IMR-90 (cell line): ENCODE data around the gene TSC1. TPM values are rescaled to one million over a fixed set of nuclear protein-coding genes. Genes with fewer than 3 reads are reported as not detected.

ENCODE experiments used
- ATAC-seq: fragments of 200-7000 bp; cut with Tn5 transposase; 2 replicates; pipeline ENCODE4 v1.9.1; 2020; ENCODE audit warnings: low read depth, mild to moderate bottlenecking, moderate library complexity
- BruUV-seq: library from RNA; stranded (reverse); fragments of 400-500 nt; replicated peaks from 2 replicates; lab custom pipeline; 2021; lab: Mats Ljungman, UMichigan
- CTCF ChIA-PET: fragments of 300-600 bp; formaldehyde crosslinking; extraction: SDS; loops from one replicate; lab custom pipeline; 2021; ENCODE audit warnings: antibody characterized with exemption; lab: Yijun Ruan, JAX
- POLR2A ChIA-PET: fragments of 300-600 bp; sonication (Branson Sonifier 250); formaldehyde crosslinking; loops from one replicate; lab custom pipeline; 2022; ENCODE audit warnings: antibody characterized with exemption; ENCODE audit not compliant: unreplicated experiment; lab: Charles Lee
- DNase-seq: peaks from one replicate; pipeline ENCODE4 v3.0.0; 2013
- H2AFZ ChIP-seq: replicated peaks from 2 replicates; pipeline ENCODE3; 2013; ENCODE audit warnings: low read length, mild to moderate bottlenecking; ENCODE audit not compliant: poor library complexity
- H2AK5ac ChIP-seq: 2 replicates; pipeline ENCODE4 v1.6.1; 2013; ENCODE audit warnings: low read depth, low read length, inconsistent platforms
- H2AK9ac ChIP-seq: replicated peaks from 2 replicates; pipeline ENCODE3; 2013; ENCODE audit warnings: mild to moderate bottlenecking, low read depth, low read length, moderate library complexity; ENCODE audit not compliant: poor library complexity
- H2BK120ac ChIP-seq: 2 replicates; pipeline ENCODE4 v1.6.1; 2013; ENCODE audit warnings: low read depth, low read length, inconsistent platforms
- H2BK15ac ChIP-seq: 3 replicates; pipeline ENCODE4 v1.6.1; 2013; ENCODE audit warnings: low read depth, low read length, inconsistent platforms
- H2BK20ac ChIP-seq: 2 replicates; pipeline ENCODE4 v1.6.1; 2013; ENCODE audit warnings: low read depth, mild to moderate bottlenecking, inconsistent platforms, low read length, moderate library complexity
- H2BK5ac ChIP-seq: 2 replicates; pipeline ENCODE4 v1.6.1; 2013; ENCODE audit warnings: mild to moderate bottlenecking, low read depth, low read length, inconsistent platforms; ENCODE audit not compliant: poor library complexity, severe bottlenecking
- H3K14ac ChIP-seq: replicated peaks from 2 replicates; pipeline ENCODE4 v1.6.1; 2013; ENCODE audit warnings: low read depth, low read length, inconsistent platforms
- H3K18ac ChIP-seq: 2 replicates; pipeline ENCODE4 v1.6.1; 2013; ENCODE audit warnings: low read depth, low read length, control low read depth
- H3K23ac ChIP-seq: 2 replicates; pipeline ENCODE4 v1.6.1; 2013; ENCODE audit warnings: low read depth, low read length, inconsistent platforms
- H3K27ac ChIP-seq: 2 replicates; pipeline ENCODE4 v1.5.1; 2013; ENCODE audit warnings: mild to moderate bottlenecking, control low read depth, low read length; ENCODE audit not compliant: insufficient read depth
- H3K27me3 ChIP-seq: 2 replicates; pipeline ENCODE4 v1.6.1; 2013; ENCODE audit warnings: low read length; ENCODE audit not compliant: control insufficient read depth, insufficient read depth
- H3K36me3 ChIP-seq: 2 replicates; pipeline ENCODE4 v1.6.1; 2013; ENCODE audit warnings: low read length, mixed read lengths; ENCODE audit not compliant: control insufficient read depth, insufficient read depth
- H3K4ac ChIP-seq: 2 replicates; pipeline ENCODE4 v1.6.1; 2013; ENCODE audit warnings: low read depth, low read length, inconsistent platforms
- H3K4me1 ChIP-seq: 2 replicates; pipeline ENCODE4 v1.6.1; 2013; ENCODE audit warnings: low read length, mixed read lengths; ENCODE audit not compliant: control insufficient read depth, insufficient read depth
- H3K4me2 ChIP-seq: 2 replicates; pipeline ENCODE4 v1.6.1; 2013; ENCODE audit warnings: low read depth, mild to moderate bottlenecking, control low read depth, low read length, moderate library complexity
- H3K4me3 ChIP-seq: 2 replicates; pipeline ENCODE4 v1.5.1; 2013; ENCODE audit warnings: low read depth, mild to moderate bottlenecking, control low read depth, low read length, moderate library complexity; ENCODE audit not compliant: insufficient read depth
- H3K56ac ChIP-seq: 2 replicates; pipeline ENCODE4 v1.6.1; 2013; ENCODE audit warnings: low read length, inconsistent platforms; ENCODE audit not compliant: insufficient read depth; ENCODE audit errors: extremely low read depth
- H3K79me1 ChIP-seq, 2 experiments: 2 replicates each; pipeline ENCODE4 v1.6.1; 2013; ENCODE audit warnings: low read length in 2 of 2, inconsistent platforms in 1 of 2, low read depth in 1 of 2
- H3K9ac ChIP-seq: 2 replicates; pipeline ENCODE4 v1.6.1; 2013; ENCODE audit warnings: low read depth, low read length, control low read depth
- H3K9me1 ChIP-seq: 2 replicates; pipeline ENCODE4 v1.6.1; 2013; ENCODE audit warnings: low read length, inconsistent platforms; ENCODE audit not compliant: insufficient read depth
- H3K9me3 ChIP-seq: 2 replicates; pipeline ENCODE4 v1.6.1; 2013; ENCODE audit warnings: low read length; ENCODE audit not compliant: control insufficient read depth, insufficient read depth
- H4K20me1 ChIP-seq: 2 replicates; pipeline ENCODE4 v1.6.1; 2013; ENCODE audit warnings: low read length, inconsistent platforms; ENCODE audit not compliant: insufficient read depth
- H4K5ac ChIP-seq: 2 replicates; pipeline ENCODE4 v1.6.1; 2013; ENCODE audit warnings: mild to moderate bottlenecking, low read depth, low read length, control low read depth
- H4K8ac ChIP-seq, 2 experiments: 2 replicates each; pipeline ENCODE4 v1.6.1; 2013; ENCODE audit warnings: low read depth in 2 of 2, low read length in 2 of 2, control low read depth in 1 of 2, inconsistent platforms in 1 of 2
- H4K91ac ChIP-seq: 2 replicates; pipeline ENCODE4 v1.6.1; 2013; ENCODE audit warnings: low read depth, low read length, inconsistent platforms; ENCODE audit not compliant: insufficient read depth
- BHLHE40 ChIP-seq: fragments of 150-350 bp; IDR thresholded peaks from 2 replicates; pipeline ENCODE4 v1.6.1; 2016; ENCODE audit warnings: mild to moderate bottlenecking, low read depth, low read length
- CEBPB ChIP-seq: IDR thresholded peaks from 2 replicates; pipeline ENCODE4 v1.6.1; 2012; ENCODE audit warnings: low read depth, low read length, improper control_type of control experiment
- FOS ChIP-seq: fragments of 150-350 bp; IDR thresholded peaks from 2 replicates; pipeline ENCODE4 v1.6.1; 2016; ENCODE audit warnings: low read depth, low read length
- MAFK ChIP-seq: IDR thresholded peaks from 2 replicates; pipeline ENCODE4 v1.6.1; 2012; ENCODE audit warnings: low read depth, low read length, improper control_type of control experiment
- MXI1 ChIP-seq: IDR thresholded peaks from 2 replicates; pipeline ENCODE4 v1.6.1; 2012; ENCODE audit warnings: low read depth, mild to moderate bottlenecking, low read length, moderate library complexity, borderline replicate concordance
- NFE2L2 ChIP-seq: fragments of 150-350 bp; IDR thresholded peaks from 2 replicates; pipeline ENCODE4 v1.6.1; 2016; ENCODE audit warnings: low read depth, mild to moderate bottlenecking, low read length
- POLR2A ChIP-seq: IDR thresholded peaks from 2 replicates; pipeline ENCODE4 v1.6.1; 2012; ENCODE audit warnings: mild to moderate bottlenecking, low read depth, low read length
- RAD21 ChIP-seq: IDR thresholded peaks from 2 replicates; pipeline ENCODE4 v1.6.1; 2012; ENCODE audit warnings: low read length, improper control_type of control experiment
- RCOR1 ChIP-seq: IDR thresholded peaks from 2 replicates; pipeline ENCODE4 v1.6.1; 2012; ENCODE audit warnings: mild to moderate bottlenecking, low read length, improper control_type of control experiment; ENCODE audit not compliant: insufficient replicate concordance
- RFX5 ChIP-seq: IDR thresholded peaks from 2 replicates; pipeline ENCODE4 v1.8.0; 2012; ENCODE audit warnings: low read depth, mild to moderate bottlenecking, low read length, moderate library complexity
- SMC3 ChIP-seq: fragments of 150-350 bp; IDR thresholded peaks from 2 replicates; pipeline ENCODE4 v1.6.1; 2016; ENCODE audit warnings: low read depth, mild to moderate bottlenecking, antibody characterized with exemption, low read length, moderate library complexity
- WGBS, 2 experiments: methylation state at CpG; one replicate each; pipeline versions ENCODE4 v1.1.5 to v1.1.7; 2013; ENCODE audit warnings: missing lambda C conversion rate in 2 of 2; ENCODE audit not compliant: insufficient read length in 1 of 2; ENCODE audit errors: extremely low coverage in 2 of 2; 5-methylcytosine and 5-hydroxymethylcytosine counted together
- dilution Hi-C: fragments of 300-500 bp; cut with HindIII; formaldehyde crosslinking; loops from one replicate; pipeline ENCODE4 v1.14.3; 2018; ENCODE audit warnings: low sequenced_read_pairs; ENCODE audit not compliant: unreplicated experiment
- in situ Hi-C: fragments of 300-500 bp; cut with MboI; formaldehyde crosslinking; loops from 3 replicates; pipeline ENCODE4 v1.14.3; 2019; ENCODE audit warnings: low sequenced_read_pairs, inconsistent platforms, mixed read lengths
- intact Hi-C: fragments of 100-400 bp; cut with micrococcal nuclease; formaldehyde crosslinking; loops from 2 replicates; pipeline ENCODE4 v1.10.0; 2022
- polyA plus RNA-seq, 3 experiments: library from polyadenylated mRNA; depleted of rRNA; stranded (reverse); fragments of >200 nt; gene quantifications; 2 replicates each; pipeline ENCODE4 v1.2.3, GENCODE V29; 2012; ENCODE audit warnings: low replicate concordance in 1 of 3
- total RNA-seq: library from RNA; depleted of rRNA; stranded (reverse); fragments of >200 nt; gene quantifications from 2 replicates; pipeline ENCODE4 v1.2.3, GENCODE V29; 2012
- TF ChIP-seq, protein P1 (sequence below): fragments of 150-350 bp; IDR thresholded peaks from 2 replicates; pipeline ENCODE4 v1.6.1; 2017; ENCODE audit warnings: mild to moderate bottlenecking, antibody characterized with exemption, low read length, low read depth
- TF ChIP-seq, protein P2 (sequence below): conservative IDR thresholded peaks from 2 replicates; pipeline ENCODE4 v1.5.1; 2012; ENCODE audit warnings: mild to moderate bottlenecking, low read depth, low read length, improper control_type of control experiment

TSC1 gene
- total and polyA plus RNA-seq, 2 of the 4 experiments (the other 2 are of a cell fraction) = 25.7 to 56.3 TPM

DNA sequence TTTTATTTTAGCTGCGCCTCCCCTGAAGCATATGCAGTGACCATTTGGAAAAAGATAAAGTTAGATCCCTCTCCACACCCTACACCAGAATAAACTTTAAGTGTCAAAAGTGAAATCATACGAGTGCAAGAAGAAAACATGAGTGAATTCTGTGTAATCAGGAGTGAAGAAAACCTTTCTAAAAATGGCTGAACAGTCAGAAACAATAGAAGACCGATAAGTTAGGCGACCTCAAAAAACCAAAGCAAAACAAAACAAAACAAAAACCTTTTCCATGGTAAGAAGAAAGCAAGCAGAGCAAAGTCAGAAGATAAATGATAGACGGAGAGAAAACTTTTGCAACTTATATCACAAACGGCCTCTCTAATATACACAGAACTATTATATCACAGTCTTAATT lies 16.6 kb upstream of the TSC1 start:
- no peaks in the 10 kb centered on the region; the same call in 1 of the 2 replicates for H3K9me3 ChIP-seq
- dilution Hi-C loops = no loop called here

More for the DNA sequence above, 16.6 kb upstream of the TSC1 start:
- H4K5ac ChIP-seq = no peak overlapping the region
- H2BK5ac ChIP-seq = no peak overlapping the region
- no peak for ATAC-seq
- no peak overlapping the region for H3K14ac ChIP-seq
- no peak overlapping the region for H4K8ac ChIP-seq
- no peak overlapping the region for H4K91ac ChIP-seq
- DNase-seq = no peak
- no peak overlapping the region for H3K56ac ChIP-seq
- TF ChIP-seq FOS (no peak), CEBPB (no peak), RFX5 (no peak), NFE2L2 (no peak), RAD21 (no peak), SMC3 (no peak), RCOR1 (no peak), POLR2A (no peak), MXI1 (no peak), MAFK (no peak), BHLHE40 (no peak)
- TF ChIP-seq, protein P1, sequence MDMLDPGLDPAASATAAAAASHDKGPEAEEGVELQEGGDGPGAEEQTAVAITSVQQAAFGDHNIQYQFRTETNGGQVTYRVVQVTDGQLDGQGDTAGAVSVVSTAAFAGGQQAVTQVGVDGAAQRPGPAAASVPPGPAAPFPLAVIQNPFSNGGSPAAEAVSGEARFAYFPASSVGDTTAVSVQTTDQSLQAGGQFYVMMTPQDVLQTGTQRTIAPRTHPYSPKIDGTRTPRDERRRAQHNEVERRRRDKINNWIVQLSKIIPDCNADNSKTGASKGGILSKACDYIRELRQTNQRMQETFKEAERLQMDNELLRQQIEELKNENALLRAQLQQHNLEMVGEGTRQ = no peak
- TF ChIP-seq, protein P2, sequence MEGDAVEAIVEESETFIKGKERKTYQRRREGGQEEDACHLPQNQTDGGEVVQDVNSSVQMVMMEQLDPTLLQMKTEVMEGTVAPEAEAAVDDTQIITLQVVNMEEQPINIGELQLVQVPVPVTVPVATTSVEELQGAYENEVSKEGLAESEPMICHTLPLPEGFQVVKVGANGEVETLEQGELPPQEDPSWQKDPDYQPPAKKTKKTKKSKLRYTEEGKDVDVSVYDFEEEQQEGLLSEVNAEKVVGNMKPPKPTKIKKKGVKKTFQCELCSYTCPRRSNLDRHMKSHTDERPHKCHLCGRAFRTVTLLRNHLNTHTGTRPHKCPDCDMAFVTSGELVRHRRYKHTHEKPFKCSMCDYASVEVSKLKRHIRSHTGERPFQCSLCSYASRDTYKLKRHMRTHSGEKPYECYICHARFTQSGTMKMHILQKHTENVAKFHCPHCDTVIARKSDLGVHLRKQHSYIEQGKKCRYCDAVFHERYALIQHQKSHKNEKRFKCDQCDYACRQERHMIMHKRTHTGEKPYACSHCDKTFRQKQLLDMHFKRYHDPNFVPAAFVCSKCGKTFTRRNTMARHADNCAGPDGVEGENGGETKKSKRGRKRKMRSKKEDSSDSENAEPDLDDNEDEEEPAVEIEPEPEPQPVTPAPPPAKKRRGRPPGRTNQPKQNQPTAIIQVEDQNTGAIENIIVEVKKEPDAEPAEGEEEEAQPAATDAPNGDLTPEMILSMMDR = no peak
- no peak overlapping the region for H2BK20ac ChIP-seq
- no peaks in the 10 kb centered on the region for H3K9me1 ChIP-seq
- BruUV-seq = no TSS peak
- H3K27me3 ChIP-seq = peaks cover 17% of the 10 kb centered on the region
- H2AK5ac ChIP-seq = no peak overlapping the region
- no peaks in the 10 kb centered on the region for H3K79me1 ChIP-seq
- no CpG with 5 or more reads among the region's 6 CpGs for WGBS, 2 experiments
- no peak overlapping the region for H2BK120ac ChIP-seq
- CTCF ChIA-PET = no interaction called here
- H3K27ac ChIP-seq = no peak overlapping the region
- no peak overlapping the region for H3K9ac ChIP-seq
- no peak overlapping the region for H3K4ac ChIP-seq
- no peaks in the 10 kb centered on the region for H3K36me3 ChIP-seq
- no peak overlapping the region for H3K4me2 ChIP-seq
- no peak overlapping the region for H2BK15ac ChIP-seq
- no peaks in the 10 kb centered on the region for H3K4me1 ChIP-seq
- H4K20me1 ChIP-seq = no peaks in the 10 kb centered on the region
- intact Hi-C loops = no loop called here
- no peak overlapping the region for H3K23ac ChIP-seq
- H2AK9ac ChIP-seq = no peak overlapping the region
- H3K4me3 ChIP-seq = no peak overlapping the region
- no peak overlapping the region for H2AFZ ChIP-seq
- in situ Hi-C loops = no loop called here
- POLR2A ChIA-PET = no interaction called here
- no peak overlapping the region for H3K18ac ChIP-seq
